Body of pancreas (tissue), 4 donors: ENCODE data around the gene RPL5. TPM values are rescaled to one million over a fixed set of nuclear protein-coding genes. Genes with fewer than 3 reads are reported as not detected.
A peak's percentile ranks its signal among the peaks of the same experiment; 100 is the strongest.

Experiments
- ATAC-seq: fragments of 150-250 bp; one replicate; pipeline ENCODE4 v1.9.1; 2016
- DNase-seq, 4 donors: peaks; one replicate each; pipeline ENCODE4 v3.0.0-alpha.2; 2019
- H3K27ac ChIP-seq, 4 donors: fragments of 200-600 bp; sonication (generic); 1 replicate in 3 of 4; 2 replicates in 1 of 4; pipeline versions ENCODE4 v1.5.1 to v1.6.1; 2016 to 2019; ENCODE audit warnings: mild to moderate bottlenecking in 1 of 4, mixed read lengths in 1 of 4, moderate library complexity in 1 of 4
- H3K27me3 ChIP-seq, 2 donors: fragments of 200-600 bp; sonication (generic); one replicate each; pipeline ENCODE4 v1.6.0; 2016; ENCODE audit warnings: mild to moderate bottlenecking in 1 of 2
- H3K36me3 ChIP-seq, 2 donors: fragments of 200-600 bp; sonication (generic); replicated peaks in 1 of 2; 2 replicates each; pipeline ENCODE4 v1.5.1; 2016; ENCODE audit warnings: low read depth in 2 of 2; ENCODE audit not compliant: insufficient read depth in 1 of 2
- H3K4me1 ChIP-seq: fragments of 200-600 bp; sonication (generic); one replicate; pipeline ENCODE4 v1.6.0; 2016
- H3K4me3 ChIP-seq, 2 donors: fragments of 200-600 bp; sonication (generic); 1 replicate in 1 of 2; 2 replicates in 1 of 2; pipeline ENCODE4 v1.5.1; 2016 to 2019
- H3K9me3 ChIP-seq, 3 donors: fragments of 200-600 bp; sonication (generic); 1 replicate in 2 of 3; 2 replicates in 1 of 3; pipeline ENCODE4 v1.5.1; 2016
- POLR2A ChIP-seq, 3 donors: fragments of 450-650 bp; IDR thresholded peaks; one replicate each; pipeline ENCODE4 v1.6.1; 2016; ENCODE audit warnings: antibody characterized with exemption in 3 of 3, mild to moderate bottlenecking in 2 of 3
- WGBS, 2 donors: methylation state at CpG; one replicate each; pipeline ENCODE4 v1.1.5; 2017; 5-methylcytosine and 5-hydroxymethylcytosine counted together
- intact Hi-C: fragments of 100-400 bp; cut with DNase I; formaldehyde crosslinking; loops from one replicate; pipeline ENCODE4 v1.15.1; 2023
- total RNA-seq, 2 donors: library from RNA; depleted of rRNA; stranded (reverse); fragments of >200 nt; gene quantifications; one replicate each; pipeline ENCODE4 v1.1.0, GENCODE V29; 2016
- TF ChIP-seq, protein P1 (sequence below), 7 experiments: fragments of 450-650 bp in 4 of 7; fragments of 200-600 bp in 3 of 7; sonication (generic) in 3 of 7; IDR thresholded peaks; one replicate each; pipeline ENCODE4 v1.5.1; 2016 to 2019; ENCODE audit warnings: antibody characterized with exemption in 7 of 7

Gene RPL5
- total RNA-seq, 2 donors from 2014 or later: 979 to 1,023 TPM

DNA sequence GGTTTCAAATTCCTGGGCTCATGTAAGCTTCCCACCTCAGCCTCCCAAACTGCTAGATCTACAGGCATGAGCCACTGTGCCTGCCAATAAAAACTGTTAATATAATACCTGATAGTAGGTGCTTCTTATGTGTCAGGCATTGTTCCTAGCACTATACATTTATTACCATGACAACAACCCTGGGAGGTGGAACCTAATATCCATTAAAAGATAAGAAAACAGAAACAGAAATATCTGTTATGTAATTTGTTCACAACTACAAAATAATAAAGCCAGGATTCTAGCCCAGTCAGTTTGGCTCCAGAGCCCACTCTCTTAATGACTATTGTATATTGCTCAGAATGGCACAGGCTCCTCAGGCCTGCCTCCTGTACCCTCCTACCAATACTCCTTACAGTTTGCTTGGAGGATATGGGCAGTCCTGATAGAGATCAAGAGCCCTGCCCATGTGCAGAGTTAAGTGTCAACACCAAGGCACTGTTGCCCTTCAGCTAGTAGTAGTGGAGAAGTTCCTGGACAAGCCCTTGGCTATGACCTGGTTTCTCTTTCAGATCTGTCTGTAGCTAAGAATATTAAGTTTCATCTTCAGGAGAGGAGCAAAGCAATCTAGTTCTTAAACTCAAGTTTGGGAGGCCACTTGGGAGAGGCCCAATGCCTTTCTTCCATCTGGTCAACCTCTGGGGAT, 22.4 kb downstream of the RPL5 start:
- H3K36me3 ChIP-seq: no peaks in the 10 kb centered on the region
- intact Hi-C loops: no loop called here
- TF ChIP-seq, protein P1, sequence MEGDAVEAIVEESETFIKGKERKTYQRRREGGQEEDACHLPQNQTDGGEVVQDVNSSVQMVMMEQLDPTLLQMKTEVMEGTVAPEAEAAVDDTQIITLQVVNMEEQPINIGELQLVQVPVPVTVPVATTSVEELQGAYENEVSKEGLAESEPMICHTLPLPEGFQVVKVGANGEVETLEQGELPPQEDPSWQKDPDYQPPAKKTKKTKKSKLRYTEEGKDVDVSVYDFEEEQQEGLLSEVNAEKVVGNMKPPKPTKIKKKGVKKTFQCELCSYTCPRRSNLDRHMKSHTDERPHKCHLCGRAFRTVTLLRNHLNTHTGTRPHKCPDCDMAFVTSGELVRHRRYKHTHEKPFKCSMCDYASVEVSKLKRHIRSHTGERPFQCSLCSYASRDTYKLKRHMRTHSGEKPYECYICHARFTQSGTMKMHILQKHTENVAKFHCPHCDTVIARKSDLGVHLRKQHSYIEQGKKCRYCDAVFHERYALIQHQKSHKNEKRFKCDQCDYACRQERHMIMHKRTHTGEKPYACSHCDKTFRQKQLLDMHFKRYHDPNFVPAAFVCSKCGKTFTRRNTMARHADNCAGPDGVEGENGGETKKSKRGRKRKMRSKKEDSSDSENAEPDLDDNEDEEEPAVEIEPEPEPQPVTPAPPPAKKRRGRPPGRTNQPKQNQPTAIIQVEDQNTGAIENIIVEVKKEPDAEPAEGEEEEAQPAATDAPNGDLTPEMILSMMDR (IDR thresholded peaks at IDR 0.05): no peak
- TF ChIP-seq POLR2A (IDR thresholded peaks at IDR 0.05): no peak
- peaks cover 4% of the 10 kb centered on the region for H3K4me1 ChIP-seq
- no peaks in the 10 kb centered on the region for H3K9me3 ChIP-seq
- H3K4me3 ChIP-seq: no peak overlapping the region
- DNase-seq (no peak), ATAC-seq (no peak)
- H3K27ac ChIP-seq: no peak overlapping the region
- H3K27me3 ChIP-seq: no peaks in the 10 kb centered on the region

DNA sequence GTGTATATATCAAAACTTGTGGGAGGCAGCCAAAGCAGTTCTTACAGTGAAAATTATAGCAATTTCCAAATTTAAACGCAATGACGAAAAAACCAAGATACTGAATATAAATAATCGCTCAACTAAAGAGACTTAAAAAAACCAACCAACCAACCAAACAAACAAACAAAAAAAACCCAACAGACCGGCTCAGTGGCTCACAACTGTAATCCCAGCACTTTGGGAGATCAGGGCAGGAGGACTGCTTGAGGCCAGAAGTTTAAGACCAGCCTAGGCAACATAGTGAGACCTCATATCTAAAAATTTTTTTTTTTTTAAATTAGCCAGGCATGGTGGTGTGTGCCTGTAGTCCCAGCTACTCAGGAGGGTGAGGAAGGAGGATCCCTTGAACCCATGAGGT, 23.4 kb downstream of the RPL5 start:
- TF ChIP-seq POLR2A (IDR thresholded peaks at IDR 0.05): no peak
- TF ChIP-seq, protein P1 (IDR thresholded peaks at IDR 0.05): no peak
- Histone ChIP-seq H3K36me3 (no peaks in the 10 kb centered on the region), H3K9me3 (no peaks in the 10 kb centered on the region), H3K4me1 (peaks cover 4% of the 10 kb centered on the region), H3K4me3 (no peak overlapping the region), H3K27me3 (no peaks in the 10 kb centered on the region), H3K27ac (no peak overlapping the region)
- DNase-seq (no peak), ATAC-seq (no peak)
- intact Hi-C loops: loop anchor here (5.0 kb wide), 1 partner anchor 142 kb away; no protein-coding TSS in a partner anchor
- WGBS, 2 donors: 93 to 97% methylated on average over 4 of the region's 4 CpGs

DNA sequence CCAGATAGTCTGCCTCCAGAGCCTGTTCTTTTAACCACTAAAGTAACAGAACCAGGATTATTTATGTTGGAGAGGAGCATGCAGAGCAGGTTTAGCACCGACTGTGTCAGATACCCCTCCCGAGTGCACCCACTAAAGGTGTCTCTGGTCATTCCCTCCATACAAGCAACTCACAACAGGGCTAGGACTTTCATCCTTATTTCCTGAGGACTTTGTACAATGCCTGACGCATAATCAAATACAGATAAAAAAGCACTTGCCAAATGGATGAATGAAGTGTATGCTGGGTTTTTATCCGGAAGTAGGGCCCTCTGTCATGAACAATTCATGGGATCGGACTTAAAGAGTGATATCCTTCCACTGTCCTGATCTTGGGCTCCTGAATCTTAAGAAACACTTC, 26.0 kb downstream of the RPL5 start:
- H3K9me3 ChIP-seq: no peaks in the 10 kb centered on the region
- intact Hi-C loops: loop anchor here (5.0 kb wide), 1 partner anchor 139 kb away; no protein-coding TSS in a partner anchor
- no peaks in the 10 kb centered on the region for H3K36me3 ChIP-seq
- no peak for TF ChIP-seq POLR2A (IDR thresholded peaks at IDR 0.05)
- TF ChIP-seq, protein P1 (IDR thresholded peaks at IDR 0.05): no peak
- WGBS, 2 donors: 57 to 65% methylated on average over 5 of the region's 5 CpGs
- no peak for ATAC-seq
- DNase-seq: no peak
- no peak overlapping the region for H3K27ac ChIP-seq
- no peaks in the 10 kb centered on the region for H3K4me1 ChIP-seq
- H3K4me3 ChIP-seq: no peak overlapping the region
- H3K27me3 ChIP-seq: no peaks in the 10 kb centered on the region

DNA sequence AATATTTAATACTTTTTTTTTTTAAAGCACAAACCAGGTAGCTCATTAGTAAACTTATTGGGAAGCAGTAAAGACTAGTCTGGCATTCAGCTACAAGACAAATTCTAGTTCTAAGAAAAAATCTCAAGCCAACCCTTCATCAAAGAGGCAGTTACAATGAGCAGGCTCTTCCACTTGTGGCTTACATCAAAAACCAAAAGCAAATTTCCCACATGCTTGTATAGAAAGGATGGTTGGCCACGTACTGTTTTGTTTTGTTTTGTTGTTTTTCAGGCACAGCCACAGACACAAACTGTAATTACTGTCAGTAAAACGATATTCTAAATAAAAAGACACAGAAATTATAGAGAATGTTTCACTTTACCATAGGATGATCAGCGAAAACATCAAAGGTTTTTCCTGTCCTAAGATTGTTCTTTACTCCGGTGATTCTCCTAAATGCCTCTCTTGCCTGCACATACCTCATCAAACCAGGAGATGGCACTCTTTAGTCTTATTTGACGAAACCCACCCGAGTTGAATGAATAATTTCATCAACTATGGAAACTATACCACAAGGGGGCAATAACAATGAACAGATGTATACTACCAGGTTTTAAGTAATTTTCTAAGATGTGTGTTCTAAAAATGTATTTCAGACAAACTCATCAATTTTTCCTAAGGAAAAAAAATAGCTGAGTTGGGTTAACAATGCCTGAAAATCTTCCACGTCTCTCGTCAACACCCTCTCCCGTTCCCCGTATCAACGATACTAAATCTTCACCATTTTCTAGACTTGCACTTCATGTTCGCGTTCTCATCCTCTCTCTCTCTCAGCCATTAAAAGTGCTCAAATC, 26.9 kb downstream of the RPL5 start:
- H3K36me3 ChIP-seq: no peaks in the 10 kb centered on the region
- H3K4me3 ChIP-seq: no peak overlapping the region
- peak; percentile 66 to 84 (median 71) for DNase-seq
- no peaks in the 10 kb centered on the region for H3K27me3 ChIP-seq
- no peak overlapping the region for H3K27ac ChIP-seq
- WGBS, 2 donors: 15 to 23% methylated on average over 13 of the region's 13 CpGs
- H3K9me3 ChIP-seq: no peaks in the 10 kb centered on the region
- ATAC-seq: peak; percentile 96
- no peaks in the 10 kb centered on the region for H3K4me1 ChIP-seq
- intact Hi-C loops: loop anchor here (5.0 kb wide), 1 partner anchor 139 kb away; no protein-coding TSS in a partner anchor
- TF ChIP-seq POLR2A (IDR thresholded peaks at IDR 0.05): no peak
- TF ChIP-seq, protein P1 (IDR thresholded peaks at IDR 0.05): peak; percentile 76 to 99 (median 99)
